Right atrium auricular region (tissue), 2 donors: ENCODE measurements around the gene CEACAM18. TPM values are rescaled to one million over a fixed set of nuclear protein-coding genes. Genes with fewer than 3 reads are reported as not detected.
"Not testable (repeated sequence)": the region's sequence is repeated elsewhere in the genome, so short reads cannot be mapped to it uniquely, and the experiment has no call there.

Experiments used
- DNase-seq: peaks from one replicate; pipeline ENCODE4 v3.0.0-alpha.2; 2019; ENCODE audit warnings: low spot score
- H3K27ac ChIP-seq, 2 donors: fragments of 200-600 bp; sonication (generic); 1 replicate in 1 of 2; 2 replicates in 1 of 2; pipeline ENCODE4 v1.5.1; 2016 to 2019
- H3K27me3 ChIP-seq, 2 donors: fragments of 200-600 bp; sonication (generic); one replicate each; pipeline versions ENCODE4 v1.5.1 to v1.6.0; 2017 to 2019
- H3K36me3 ChIP-seq: fragments of 200-600 bp; sonication (generic); one replicate; pipeline ENCODE4 v1.5.1; 2016
- H3K4me1 ChIP-seq, 2 donors: fragments of 200-600 bp; sonication (generic); one replicate each; pipeline versions ENCODE4 v1.5.1 to v1.6.0; 2017 to 2019
- H3K4me3 ChIP-seq, 2 donors: fragments of 200-600 bp; sonication (generic); 1 replicate in 1 of 2; 2 replicates in 1 of 2; pipeline ENCODE4 v1.5.1; 2017 to 2019; ENCODE audit warnings: mild to moderate bottlenecking in 1 of 2, moderate library complexity in 1 of 2
- H3K9me3 ChIP-seq, 2 donors: fragments of 200-600 bp; sonication (generic); one replicate each; pipeline ENCODE4 v1.5.1; 2019
- CTCF ChIP-seq, 2 donors: fragments of 200-600 bp; sonication (generic); IDR thresholded peaks; one replicate each; pipeline ENCODE4 v1.5.1; 2019; ENCODE audit warnings: antibody characterized with exemption in 2 of 2
- total RNA-seq, 2 donors: library from RNA; depleted of rRNA; stranded (reverse); fragments of >200 nt; gene quantifications; one replicate each; pipeline ENCODE4 v1.1.0, GENCODE V29; 2016

The CEACAM18 gene
- total RNA-seq, 2 donors from 2014 or later = not detected

- H3K27ac ChIP-seq = no peak overlapping the region
- TF ChIP-seq CTCF (IDR thresholded peaks at IDR 0.05) = no peak
- H3K4me1 ChIP-seq = no peaks in the 10 kb centered on the region
- no peaks in the 10 kb centered on the region for H3K36me3 ChIP-seq
- no peak for DNase-seq
- no peak overlapping the region for H3K4me3 ChIP-seq
- no peaks in the 10 kb centered on the region for H3K27me3 ChIP-seq
- no peaks in the 10 kb centered on the region for H3K9me3 ChIP-seq
Observed at GRCh38 chr19:51490676-51491075, 12.3 kb downstream of the CEACAM18 start.

GRCh38 chr19:51491586-51491985 is 13.2 kb downstream of the CEACAM18 start:
- no peak overlapping the region for H3K27ac ChIP-seq
- DNase-seq = no peak

GRCh38 chr19:51493776-51494175 is 15.4 kb downstream of the CEACAM18 start:
- H3K36me3 ChIP-seq = no peaks in the 10 kb centered on the region

More at GRCh38 chr19:51491586-51491985, 13.2 kb downstream of the CEACAM18 start:
- H3K9me3 ChIP-seq = no peaks in the 10 kb centered on the region
- no peak for TF ChIP-seq CTCF (IDR thresholded peaks at IDR 0.05)
- H3K4me3 ChIP-seq = no peak overlapping the region
- no peaks in the 10 kb centered on the region for H3K27me3 ChIP-seq
- H3K4me1 ChIP-seq = no peaks in the 10 kb centered on the region
- no peaks in the 10 kb centered on the region for H3K36me3 ChIP-seq

GRCh38 chr19:51497666-51498065 is 19.3 kb downstream of the CEACAM18 start:
- DNase-seq = no peak
- Histone ChIP-seq H3K9me3 (no peaks in the 10 kb centered on the region), H3K27ac (no peak overlapping the region), H3K27me3 (no peaks in the 10 kb centered on the region), H3K36me3 (no peaks in the 10 kb centered on the region), H3K4me3 (no peak overlapping the region), H3K4me1 (no peaks in the 10 kb centered on the region)
- TF ChIP-seq CTCF (IDR thresholded peaks at IDR 0.05) = no peak

More at GRCh38 chr19:51493776-51494175, 15.4 kb downstream of the CEACAM18 start:
- TF ChIP-seq CTCF (IDR thresholded peaks at IDR 0.05) = no peak
- Histone ChIP-seq H3K4me3 (no peak overlapping the region), H3K4me1 (no peaks in the 10 kb centered on the region), H3K27ac (no peak overlapping the region), H3K9me3 (no peaks in the 10 kb centered on the region), H3K27me3 (no peaks in the 10 kb centered on the region)
- DNase-seq = no peak

- DNase-seq, H3K4me3 ChIP-seq, H3K27me3 ChIP-seq, H3K9me3 ChIP-seq, H3K36me3 ChIP-seq, H3K4me1 ChIP-seq, H3K27ac ChIP-seq: not testable (repeated sequence)
Observed at GRCh38 chr19:51500931-51501330, 22.6 kb downstream of the CEACAM18 start.

GRCh38 chr19:51501594-51502263 is 23.4 kb downstream of the CEACAM18 start, which contains the start of gene SIGLEC12:
TSS of gene SIGLEC12 (minus strand) at chr19:51501800. CDS start at chr19:51501733, 67 bp downstream.
- Histone ChIP-seq H3K27ac (no peak within 1 kb of the TSS), H3K36me3 (no peaks in the 10 kb centered on the region), H3K4me3 (no peak within 1 kb of the TSS), H3K9me3 (peaks cover 0 to 7% of the 10 kb centered on the region in 2 donors), H3K4me1 (no peaks in the 10 kb centered on the region), H3K27me3 (no peaks in the 10 kb centered on the region)
- TF ChIP-seq CTCF (IDR thresholded peaks at IDR 0.05) = no peak
- DNase-seq = peak; percentile 63
